HG02938 (cell line): ENCODE results near the gene ADRB2.
"Not testable (repeated sequence)": the region's sequence is repeated elsewhere in the genome, so short reads cannot be mapped to it uniquely, and the experiment has no call there.

Source experiments
- ATAC-seq: cut with Tn5 transposase; IDR thresholded peaks from one replicate; pipeline ENCODE4 v1.9.1; 2021; ENCODE audit warnings: mild to moderate bottlenecking, moderate library complexity; ENCODE audit not compliant: unreplicated experiment

Gene ADRB2

GRCh38 chr5:148855249-148856008 is 29.0 kb downstream of the ADRB2 start:
- no peak for ATAC-seq

GRCh38 chr5:148856009-148856367 is 29.6 kb downstream of the ADRB2 start:
- no peak for ATAC-seq

GRCh38 chr5:148856424-148856823 is 30.0 kb downstream of the ADRB2 start:
- no peak for ATAC-seq

GRCh38 chr5:148857474-148857873 is 31.1 kb downstream of the ADRB2 start:
- no peak for ATAC-seq

GRCh38 chr5:148858106-148858505 is 31.7 kb downstream of the ADRB2 start:
- ATAC-seq, result no peak

- ATAC-seq, result no peak
Observed at GRCh38 chr5:148858547-148858946, 32.1 kb downstream of the ADRB2 start.

- ATAC-seq, result no peak
Observed at GRCh38 chr5:148859703-148860102, 33.3 kb downstream of the ADRB2 start.

- ATAC-seq, result no peak
Observed at GRCh38 chr5:148860599-148860998, 34.2 kb downstream of the ADRB2 start.

GRCh38 chr5:148861088-148861487 is 34.7 kb downstream of the ADRB2 start:
- ATAC-seq, result no peak

GRCh38 chr5:148861696-148862095 is 35.3 kb downstream of the ADRB2 start:
- ATAC-seq, result no peak

- no peak for ATAC-seq
Observed at GRCh38 chr5:148864113-148864841, 37.9 kb downstream of the ADRB2 start.

- no peak for ATAC-seq
Observed at GRCh38 chr5:148866024-148866423, 39.6 kb downstream of the ADRB2 start.

GRCh38 chr5:148873120-148873519 is 46.7 kb downstream of the ADRB2 start:
- ATAC-seq, result no peak

GRCh38 chr5:148873690-148874485 is 47.5 kb downstream of the ADRB2 start:
- ATAC-seq, result no peak

- no peak for ATAC-seq
Observed at GRCh38 chr5:148875205-148875875, 48.9 kb downstream of the ADRB2 start.

GRCh38 chr5:148877436-148877835 is 51.0 kb downstream of the ADRB2 start:
- ATAC-seq, result not testable (repeated sequence)
